Loucy (cell line): Measurements from ENCODE around the gene LGR4.

Experiments
- H2AFZ ChIP-seq: fragments of 200-600 bp; sonication (generic); 2 replicates; pipeline ENCODE4 v1.6.0; 2016; ENCODE audit warnings: antibody characterized with exemption, mild to moderate bottlenecking, low read length, moderate library complexity
- H3F3A ChIP-seq: fragments of 200-600 bp; 2 replicates; pipeline ENCODE4 v1.6.0; 2016; ENCODE audit warnings: antibody characterized with exemption, low read depth, mild to moderate bottlenecking
- H3K27me3 ChIP-seq: fragments of 200-600 bp; sonication (generic); 2 replicates; pipeline ENCODE4 v1.6.1; 2014; ENCODE audit warnings: low read length, mild to moderate bottlenecking; ENCODE audit not compliant: insufficient read depth, poor library complexity, severe bottlenecking
- H3K36me3 ChIP-seq: fragments of 200-600 bp; sonication (generic); 2 replicates; pipeline ENCODE4 v1.6.1; 2016; ENCODE audit warnings: low read length; ENCODE audit not compliant: insufficient read depth
- H3K4me1 ChIP-seq: fragments of 200-600 bp; sonication (generic); 2 replicates; pipeline ENCODE4 v1.5.1; 2014; ENCODE audit warnings: low read length, mild to moderate bottlenecking; ENCODE audit not compliant: insufficient read depth, poor library complexity, severe bottlenecking
- H3K4me2 ChIP-seq: fragments of 200-600 bp; sonication (generic); 2 replicates; pipeline ENCODE4 v1.6.0; 2014; ENCODE audit warnings: antibody characterized with exemption, low read length, low read depth, mild to moderate bottlenecking; ENCODE audit not compliant: poor library complexity, severe bottlenecking
- H3K4me3 ChIP-seq: fragments of 200-600 bp; sonication (generic); 2 replicates; pipeline ENCODE4 v1.5.1; 2014; ENCODE audit warnings: low read length, mild to moderate bottlenecking, mixed read lengths; ENCODE audit not compliant: poor library complexity, severe bottlenecking
- H3K79me2 ChIP-seq: fragments of 200-600 bp; sonication (generic); 2 replicates; pipeline ENCODE4 v1.6.1; 2014; ENCODE audit warnings: low read length; ENCODE audit not compliant: insufficient read depth
- H3K9ac ChIP-seq: fragments of 200-600 bp; sonication (generic); 2 replicates; pipeline ENCODE4 v1.6.0; 2014; ENCODE audit warnings: mild to moderate bottlenecking, low read depth, low read length, moderate library complexity; ENCODE audit not compliant: poor library complexity, severe bottlenecking
- H3K9me2 ChIP-seq: fragments of 200-600 bp; sonication (generic); replicated peaks from 2 replicates; pipeline ENCODE4 v1.6.1; 2016; ENCODE audit warnings: low read depth, low read length, mixed read lengths
- H3K9me3 ChIP-seq: fragments of 200-600 bp; sonication (generic); 2 replicates; pipeline ENCODE4 v1.6.1; 2014; ENCODE audit warnings: mild to moderate bottlenecking, antibody characterized with exemption, low read length, low read depth; ENCODE audit not compliant: insufficient read depth
- H4K20me1 ChIP-seq: fragments of 200-600 bp; sonication (generic); 2 replicates; pipeline ENCODE4 v1.6.0; 2014; ENCODE audit warnings: antibody characterized with exemption, low read length, mild to moderate bottlenecking; ENCODE audit not compliant: insufficient read depth, poor library complexity, severe bottlenecking
- EZH2phosphoT487 ChIP-seq: fragments of 200-600 bp; IDR thresholded peaks from 2 replicates; pipeline ENCODE4 v1.6.1; 2018; ENCODE audit warnings: antibody characterized with exemption, mild to moderate bottlenecking, moderate library complexity, borderline replicate concordance
- TF ChIP-seq, protein P1 (sequence below): fragments of 200-600 bp; sonication (generic); conservative IDR thresholded peaks from 2 replicates; pipeline ENCODE4 v1.5.1; 2014; ENCODE audit warnings: mild to moderate bottlenecking, antibody characterized with exemption, low read length

Gene LGR4

DNA sequence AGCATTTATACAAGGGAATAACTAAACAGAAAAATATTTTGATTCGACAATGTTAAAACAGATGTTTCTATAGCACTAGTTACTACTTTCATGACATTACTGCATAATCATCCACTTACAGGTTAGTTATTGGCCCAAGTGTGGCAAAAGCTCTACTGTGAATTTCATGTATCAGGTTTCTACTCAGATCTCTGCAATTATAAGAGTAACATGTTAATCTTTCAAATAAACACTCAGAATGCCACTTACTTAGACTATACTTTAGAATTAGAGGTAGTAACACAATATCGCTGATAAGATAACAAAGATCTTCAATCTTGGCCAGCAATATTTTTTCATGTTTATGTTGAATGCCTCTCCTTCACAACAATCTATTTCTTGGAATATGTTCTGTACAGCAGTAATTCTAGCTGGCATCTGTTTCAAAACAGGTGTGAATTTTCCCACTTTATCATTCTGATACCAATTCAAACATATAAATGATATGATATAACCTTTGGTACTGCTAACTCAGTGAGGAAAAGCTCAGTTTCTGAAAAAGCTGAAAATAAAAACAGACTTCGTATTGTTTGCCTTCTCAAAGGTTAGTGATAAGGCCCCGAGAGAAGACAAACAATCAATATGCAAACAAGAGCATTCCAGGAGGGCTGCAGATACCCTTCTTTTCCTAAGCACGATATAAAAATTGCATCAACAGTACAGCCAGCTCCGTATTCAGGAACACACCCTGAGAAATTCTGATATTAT lies 98.6 kb downstream of the LGR4 start:
- H3K4me1 ChIP-seq = no peaks in the 10 kb centered on the region
- no peaks in the 10 kb centered on the region for H3K36me3 ChIP-seq
- TF ChIP-seq, protein P1, sequence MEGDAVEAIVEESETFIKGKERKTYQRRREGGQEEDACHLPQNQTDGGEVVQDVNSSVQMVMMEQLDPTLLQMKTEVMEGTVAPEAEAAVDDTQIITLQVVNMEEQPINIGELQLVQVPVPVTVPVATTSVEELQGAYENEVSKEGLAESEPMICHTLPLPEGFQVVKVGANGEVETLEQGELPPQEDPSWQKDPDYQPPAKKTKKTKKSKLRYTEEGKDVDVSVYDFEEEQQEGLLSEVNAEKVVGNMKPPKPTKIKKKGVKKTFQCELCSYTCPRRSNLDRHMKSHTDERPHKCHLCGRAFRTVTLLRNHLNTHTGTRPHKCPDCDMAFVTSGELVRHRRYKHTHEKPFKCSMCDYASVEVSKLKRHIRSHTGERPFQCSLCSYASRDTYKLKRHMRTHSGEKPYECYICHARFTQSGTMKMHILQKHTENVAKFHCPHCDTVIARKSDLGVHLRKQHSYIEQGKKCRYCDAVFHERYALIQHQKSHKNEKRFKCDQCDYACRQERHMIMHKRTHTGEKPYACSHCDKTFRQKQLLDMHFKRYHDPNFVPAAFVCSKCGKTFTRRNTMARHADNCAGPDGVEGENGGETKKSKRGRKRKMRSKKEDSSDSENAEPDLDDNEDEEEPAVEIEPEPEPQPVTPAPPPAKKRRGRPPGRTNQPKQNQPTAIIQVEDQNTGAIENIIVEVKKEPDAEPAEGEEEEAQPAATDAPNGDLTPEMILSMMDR = no peak
- no peak for TF ChIP-seq EZH2phosphoT487
- H3K9me3 ChIP-seq = no peaks in the 10 kb centered on the region
- H3K9me2 ChIP-seq = no peaks in the 10 kb centered on the region
- no peak overlapping the region for H2AFZ ChIP-seq
- H3K79me2 ChIP-seq = no peaks in the 10 kb centered on the region
- no peak overlapping the region for H3K9ac ChIP-seq
- H3K4me2 ChIP-seq = no peak overlapping the region
- no peaks in the 10 kb centered on the region for H3F3A ChIP-seq
- no peaks in the 10 kb centered on the region for H4K20me1 ChIP-seq
- no peaks in the 10 kb centered on the region for H3K27me3 ChIP-seq
- no peak overlapping the region for H3K4me3 ChIP-seq

DNA sequence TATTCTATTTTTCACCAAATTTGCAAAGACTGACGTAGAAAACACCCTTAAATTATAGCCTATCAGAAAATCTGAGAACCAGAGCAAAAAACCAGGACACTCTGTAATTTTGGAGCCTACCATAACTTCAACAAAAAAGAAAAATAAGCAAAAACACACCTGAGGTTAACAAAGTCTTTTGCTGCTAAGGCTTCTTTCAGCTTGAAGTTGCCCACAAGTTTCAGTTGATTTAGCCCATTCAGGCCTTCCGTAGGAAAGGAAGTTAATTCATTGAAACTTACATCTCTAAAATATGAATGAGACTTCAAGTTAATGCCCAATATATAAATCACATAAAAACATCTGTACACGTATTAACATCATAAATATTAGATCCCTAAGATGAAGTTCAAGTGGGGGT lies 99.2 kb downstream of the LGR4 start:
- no peak overlapping the region for H3K9ac ChIP-seq
- no peaks in the 10 kb centered on the region for H3K27me3 ChIP-seq
- no peak overlapping the region for H3K4me2 ChIP-seq
- no peaks in the 10 kb centered on the region for H3K36me3 ChIP-seq
- no peak overlapping the region for H2AFZ ChIP-seq
- no peaks in the 10 kb centered on the region for H3K79me2 ChIP-seq
- no peaks in the 10 kb centered on the region for H3K9me2 ChIP-seq
- H4K20me1 ChIP-seq = no peaks in the 10 kb centered on the region
- H3K4me3 ChIP-seq = no peak overlapping the region
- H3F3A ChIP-seq = no peaks in the 10 kb centered on the region
- no peaks in the 10 kb centered on the region for H3K4me1 ChIP-seq
- TF ChIP-seq, protein P1 = no peak
- TF ChIP-seq EZH2phosphoT487 = no peak
- no peaks in the 10 kb centered on the region for H3K9me3 ChIP-seq

DNA sequence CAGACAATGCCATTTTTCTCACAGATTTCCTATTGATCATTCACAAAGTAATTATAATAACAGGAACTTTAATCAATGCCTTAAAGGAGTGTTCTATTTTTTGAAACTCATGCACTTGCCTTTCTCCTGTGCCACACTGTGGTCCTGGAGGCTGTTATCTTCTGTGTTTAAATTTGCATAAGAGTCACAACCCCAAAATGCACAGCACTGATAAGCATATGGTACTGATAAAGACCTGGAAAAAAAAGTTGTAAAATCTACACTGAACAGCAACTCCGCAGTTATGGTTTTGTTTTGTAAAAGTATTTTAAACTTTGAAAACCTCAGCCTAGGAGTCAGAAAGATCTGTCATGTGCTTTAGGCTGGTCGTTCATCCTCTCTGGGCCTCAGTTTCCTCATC lies 100.4 kb downstream of the LGR4 start:
- H2AFZ ChIP-seq = no peak overlapping the region
- no peaks in the 10 kb centered on the region for H3F3A ChIP-seq
- TF ChIP-seq, protein P1 = no peak
- TF ChIP-seq EZH2phosphoT487 = no peak
- H3K9ac ChIP-seq = no peak overlapping the region
- H3K4me1 ChIP-seq = no peaks in the 10 kb centered on the region
- no peak overlapping the region for H3K4me2 ChIP-seq
- no peak overlapping the region for H3K4me3 ChIP-seq
- H3K9me3 ChIP-seq = no peaks in the 10 kb centered on the region
- no peaks in the 10 kb centered on the region for H4K20me1 ChIP-seq
- H3K9me2 ChIP-seq = no peaks in the 10 kb centered on the region
- H3K36me3 ChIP-seq = no peaks in the 10 kb centered on the region
- no peaks in the 10 kb centered on the region for H3K27me3 ChIP-seq
- H3K79me2 ChIP-seq = no peaks in the 10 kb centered on the region
